Brain pericyte (primary cell): ENCODE measurements around the gene TESPA1.
"Not testable (repeated sequence)": the region's sequence is repeated elsewhere in the genome, so short reads cannot be mapped to it uniquely, and the experiment has no call there.

ENCODE experiments used
- DNase-seq: peaks from one replicate; pipeline ENCODE4 v3.0.0-alpha.2; 2012; ENCODE audit warnings: low read depth, low spot score

Gene TESPA1

GRCh38 chr12:54984658-54985376, at the start of gene TESPA1:
TESPA1 (minus strand) TSS chr12:54984762; CDS start chr12:54974562, 10,200 bp downstream.
- DNase-seq, result no peak

- no peak for DNase-seq
Measured at GRCh38 chr12:55034218-55034617, 49.7 kb upstream of the TESPA1 start.

GRCh38 chr12:55025508-55025907, 40.9 kb upstream of the TESPA1 start:
- no peak for DNase-seq

- DNase-seq, result no peak
Measured at GRCh38 chr12:55024575-55024974, 40.0 kb upstream of the TESPA1 start.

GRCh38 chr12:55019784-55020183, 35.2 kb upstream of the TESPA1 start, which contains the start of gene NEUROD4:
NEUROD4 (plus strand) TSS chr12:55019974; CDS start chr12:55026440, 6,466 bp downstream.
- peak; percentile 10 for DNase-seq

GRCh38 chr12:55017416-55017925, 32.9 kb upstream of the TESPA1 start:
- DNase-seq, result no peak

- DNase-seq, result no peak
Measured at GRCh38 chr12:55008944-55009585, 24.5 kb upstream of the TESPA1 start.

GRCh38 chr12:55002355-55002754, 17.8 kb upstream of the TESPA1 start:
- DNase-seq, result no peak

GRCh38 chr12:55001198-55001868, 16.8 kb upstream of the TESPA1 start:
- DNase-seq, result no peak

- DNase-seq, result no peak
Measured at GRCh38 chr12:54998958-54999510, 14.5 kb upstream of the TESPA1 start.

GRCh38 chr12:54997929-54998522, 13.5 kb upstream of the TESPA1 start:
- DNase-seq, result no peak

GRCh38 chr12:54996205-54996604, 11.6 kb upstream of the TESPA1 start:
- no peak for DNase-seq

- no peak for DNase-seq
Measured at GRCh38 chr12:54993181-54993835, 8.7 kb upstream of the TESPA1 start.

GRCh38 chr12:54991991-54992375, 7.4 kb upstream of the TESPA1 start:
- DNase-seq, result no peak

- no peak for DNase-seq
Measured at GRCh38 chr12:54991161-54991990, 6.8 kb upstream of the TESPA1 start.

GRCh38 chr12:54989829-54990228, 5.3 kb upstream of the TESPA1 start:
- no peak for DNase-seq

GRCh38 chr12:54988402-54989054, 4.0 kb upstream of the TESPA1 start:
- peak; percentile 25 for DNase-seq

GRCh38 chr12:54987611-54988231, 3.2 kb upstream of the TESPA1 start:
- no peak for DNase-seq

- DNase-seq, result not testable (repeated sequence)
Measured at GRCh38 chr12:54986773-54987172, 2.2 kb upstream of the TESPA1 start.
